Osteocyte (in vitro differentiated cells): Measurements from ENCODE around the gene REEP3. TPM values are rescaled to one million over a fixed set of nuclear protein-coding genes. Genes with fewer than 3 reads are reported as not detected.
"Not testable (repeated sequence)": the region's sequence is repeated elsewhere in the genome, so short reads cannot be mapped to it uniquely, and the experiment has no call there.

ENCODE experiments used
- DNase-seq: peaks from one replicate; pipeline ENCODE4 v3.0.0; 2021; ENCODE audit warnings: mixed read lengths; ENCODE audit not compliant: unreplicated experiment; ENCODE audit errors: extremely low spot score
- H3K27ac Mint-ChIP-seq: one replicate; pipeline ENCODE4 v1.8.0; 2021; ENCODE audit warnings: mild to moderate bottlenecking, mixed read lengths; ENCODE audit not compliant: unreplicated experiment
- H3K27me3 Mint-ChIP-seq: one replicate; pipeline ENCODE4 v1.8.0; 2021; ENCODE audit warnings: mixed read lengths; ENCODE audit not compliant: unreplicated experiment
- H3K36me3 Mint-ChIP-seq: one replicate; pipeline ENCODE4 v1.8.0; 2021; ENCODE audit warnings: mixed read lengths; ENCODE audit not compliant: unreplicated experiment
- H3K4me1 Mint-ChIP-seq: one replicate; pipeline ENCODE4 v1.8.0; 2021; ENCODE audit warnings: mixed read lengths; ENCODE audit not compliant: unreplicated experiment
- H3K4me3 Mint-ChIP-seq: one replicate; pipeline ENCODE4 v1.8.0; 2021; ENCODE audit warnings: mild to moderate bottlenecking, moderate library complexity, mixed read lengths; ENCODE audit not compliant: unreplicated experiment
- H3K9me3 Mint-ChIP-seq: one replicate; pipeline ENCODE4 v1.8.0; 2021; ENCODE audit warnings: mixed read lengths; ENCODE audit not compliant: unreplicated experiment
- total RNA-seq: library from RNA; stranded (reverse); gene quantifications from 2 replicates; pipeline ENCODE4 v1.2.1, GENCODE V29; 2021
- TF ChIP-seq, protein P1 (sequence below): fragments of 200-600 bp; sonication (generic); IDR thresholded peaks from 2 replicates; pipeline ENCODE4 v1.5.0; 2021; ENCODE audit warnings: antibody characterized with exemption, mild to moderate bottlenecking, moderate library complexity

REEP3 gene
- total RNA-seq, 1 donor from 2014 or later = 85.7 TPM

DNA sequence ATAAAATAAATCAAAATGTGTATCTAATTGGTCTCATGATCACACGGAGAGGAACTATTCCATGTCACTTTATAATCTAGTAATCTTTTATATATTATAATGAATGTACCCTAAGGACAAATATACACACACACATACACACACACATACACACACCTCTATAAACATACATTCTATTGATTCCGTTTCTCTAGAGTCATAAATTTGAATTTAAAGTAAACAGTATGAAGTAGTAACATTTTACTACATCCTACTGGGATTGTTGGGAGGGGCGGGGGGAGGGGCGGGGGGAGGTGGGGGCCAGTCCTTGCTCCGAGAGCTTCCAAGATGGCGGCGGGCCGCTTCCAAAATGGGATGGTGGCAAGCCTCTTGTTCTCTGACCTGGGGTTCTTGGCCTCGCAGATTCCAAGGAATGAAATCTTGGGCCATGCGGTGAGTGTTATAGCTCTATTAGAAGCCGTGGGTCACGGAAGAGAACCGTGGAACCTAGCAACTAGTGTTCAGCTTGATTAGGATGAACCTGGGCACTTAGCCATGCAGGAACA, 143.2 kb downstream of the REEP3 start:
- Mint-ChIP-seq H3K27me3 (no peaks in the 10 kb centered on the region), H3K4me3 (no peak overlapping the region), H3K4me1 (peaks cover 27% of the 10 kb centered on the region), H3K27ac (no peak overlapping the region), H3K9me3 (no peaks in the 10 kb centered on the region), H3K36me3 (no peaks in the 10 kb centered on the region)
- TF ChIP-seq, protein P1, sequence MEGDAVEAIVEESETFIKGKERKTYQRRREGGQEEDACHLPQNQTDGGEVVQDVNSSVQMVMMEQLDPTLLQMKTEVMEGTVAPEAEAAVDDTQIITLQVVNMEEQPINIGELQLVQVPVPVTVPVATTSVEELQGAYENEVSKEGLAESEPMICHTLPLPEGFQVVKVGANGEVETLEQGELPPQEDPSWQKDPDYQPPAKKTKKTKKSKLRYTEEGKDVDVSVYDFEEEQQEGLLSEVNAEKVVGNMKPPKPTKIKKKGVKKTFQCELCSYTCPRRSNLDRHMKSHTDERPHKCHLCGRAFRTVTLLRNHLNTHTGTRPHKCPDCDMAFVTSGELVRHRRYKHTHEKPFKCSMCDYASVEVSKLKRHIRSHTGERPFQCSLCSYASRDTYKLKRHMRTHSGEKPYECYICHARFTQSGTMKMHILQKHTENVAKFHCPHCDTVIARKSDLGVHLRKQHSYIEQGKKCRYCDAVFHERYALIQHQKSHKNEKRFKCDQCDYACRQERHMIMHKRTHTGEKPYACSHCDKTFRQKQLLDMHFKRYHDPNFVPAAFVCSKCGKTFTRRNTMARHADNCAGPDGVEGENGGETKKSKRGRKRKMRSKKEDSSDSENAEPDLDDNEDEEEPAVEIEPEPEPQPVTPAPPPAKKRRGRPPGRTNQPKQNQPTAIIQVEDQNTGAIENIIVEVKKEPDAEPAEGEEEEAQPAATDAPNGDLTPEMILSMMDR = no peak
- no peak for DNase-seq

DNA sequence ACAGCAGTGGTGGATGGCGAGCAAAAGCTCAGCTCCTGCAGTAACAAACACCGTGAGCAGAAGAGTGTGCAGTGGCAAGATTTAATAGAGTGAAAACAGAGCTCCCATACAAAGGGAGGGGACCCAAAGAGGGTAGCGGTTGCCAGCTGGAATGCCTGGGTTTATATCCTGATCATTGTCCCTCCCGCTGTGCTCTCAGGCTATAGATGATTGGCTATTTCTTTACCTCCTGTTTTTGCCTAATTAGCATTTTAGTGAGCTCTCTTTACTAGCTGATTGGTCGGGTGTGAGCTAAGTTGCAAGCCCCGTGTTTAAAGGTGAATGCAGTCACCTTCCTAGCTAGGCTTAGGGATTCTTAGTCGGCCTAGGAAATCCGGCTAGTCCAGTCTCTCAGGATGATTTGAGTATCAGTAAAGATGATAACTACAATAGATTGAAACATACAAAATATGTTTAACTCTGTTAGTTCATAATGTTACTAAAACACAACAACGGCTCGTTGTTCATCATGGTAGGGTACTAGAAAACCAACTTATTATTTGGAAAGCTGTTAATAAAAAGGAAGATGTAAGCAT, 143.9 kb downstream of the REEP3 start:
- H3K27me3 Mint-ChIP-seq, H3K27ac Mint-ChIP-seq, H3K36me3 Mint-ChIP-seq, H3K4me3 Mint-ChIP-seq, DNase-seq, H3K9me3 Mint-ChIP-seq: not testable (repeated sequence)
- peaks cover 27% of the 10 kb centered on the region for H3K4me1 Mint-ChIP-seq

DNA sequence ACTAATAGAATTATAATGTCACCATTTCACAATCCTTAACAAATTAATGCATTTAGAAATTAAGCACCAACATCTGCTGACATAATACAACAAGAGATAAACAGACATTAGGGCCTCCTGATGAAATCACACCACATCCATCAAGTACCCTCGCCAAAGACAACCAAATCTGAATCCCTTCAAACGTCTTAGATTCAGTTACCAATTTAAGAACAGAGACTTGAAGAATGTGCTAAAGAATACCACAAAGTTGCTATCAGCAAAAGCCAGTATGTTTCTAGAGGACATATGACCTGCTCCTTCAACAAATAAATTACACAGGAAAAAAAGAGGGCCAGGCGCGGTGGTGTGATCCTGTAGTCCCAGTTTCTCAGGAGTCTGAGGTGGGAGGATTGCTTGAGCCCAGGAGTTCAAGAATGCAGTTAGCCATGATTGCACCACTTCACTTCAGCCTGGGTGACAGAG, 144.5 kb downstream of the REEP3 start:
- no peak for DNase-seq
- H3K27ac Mint-ChIP-seq = no peak overlapping the region
- H3K27me3 Mint-ChIP-seq = no peaks in the 10 kb centered on the region
- no peaks in the 10 kb centered on the region for H3K36me3 Mint-ChIP-seq
- TF ChIP-seq, protein P1 = no peak
- no peak overlapping the region for H3K4me3 Mint-ChIP-seq
- H3K4me1 Mint-ChIP-seq = peaks cover 32% of the 10 kb centered on the region
- H3K9me3 Mint-ChIP-seq = no peaks in the 10 kb centered on the region

DNA sequence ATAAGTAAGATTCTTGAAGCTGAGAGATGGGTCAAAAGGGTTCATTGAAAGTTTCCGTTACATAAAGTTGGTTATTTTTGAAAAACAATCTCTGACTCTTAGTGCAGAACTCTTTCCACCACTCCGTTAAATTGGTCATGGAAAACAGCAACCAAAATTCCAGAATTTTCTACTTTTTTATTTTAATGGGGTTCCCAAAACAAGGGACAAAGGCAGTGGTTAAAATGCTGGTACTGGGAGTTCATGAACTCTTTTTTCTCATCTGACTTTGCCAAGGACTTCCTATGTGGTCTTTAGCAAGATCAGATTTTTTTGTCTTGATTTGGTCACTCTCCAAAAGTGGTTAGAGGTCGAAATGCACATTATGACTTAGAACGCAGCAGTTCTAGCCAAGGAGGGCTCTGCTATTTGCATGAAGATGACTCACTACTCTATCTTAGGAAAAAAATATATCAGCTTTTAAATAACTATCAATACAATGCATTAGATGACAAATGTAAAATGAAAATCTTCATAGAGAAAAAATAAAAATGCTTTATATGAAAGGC, 145.7 kb downstream of the REEP3 start:
- TF ChIP-seq, protein P1 = no peak
- H3K4me3 Mint-ChIP-seq = no peak overlapping the region
- no peaks in the 10 kb centered on the region for H3K27me3 Mint-ChIP-seq
- no peaks in the 10 kb centered on the region for H3K9me3 Mint-ChIP-seq
- H3K27ac Mint-ChIP-seq = peak overlapping the region; percentile 34
- no peaks in the 10 kb centered on the region for H3K36me3 Mint-ChIP-seq
- H3K4me1 Mint-ChIP-seq = peaks cover 44% of the 10 kb centered on the region
- no peak for DNase-seq

DNA sequence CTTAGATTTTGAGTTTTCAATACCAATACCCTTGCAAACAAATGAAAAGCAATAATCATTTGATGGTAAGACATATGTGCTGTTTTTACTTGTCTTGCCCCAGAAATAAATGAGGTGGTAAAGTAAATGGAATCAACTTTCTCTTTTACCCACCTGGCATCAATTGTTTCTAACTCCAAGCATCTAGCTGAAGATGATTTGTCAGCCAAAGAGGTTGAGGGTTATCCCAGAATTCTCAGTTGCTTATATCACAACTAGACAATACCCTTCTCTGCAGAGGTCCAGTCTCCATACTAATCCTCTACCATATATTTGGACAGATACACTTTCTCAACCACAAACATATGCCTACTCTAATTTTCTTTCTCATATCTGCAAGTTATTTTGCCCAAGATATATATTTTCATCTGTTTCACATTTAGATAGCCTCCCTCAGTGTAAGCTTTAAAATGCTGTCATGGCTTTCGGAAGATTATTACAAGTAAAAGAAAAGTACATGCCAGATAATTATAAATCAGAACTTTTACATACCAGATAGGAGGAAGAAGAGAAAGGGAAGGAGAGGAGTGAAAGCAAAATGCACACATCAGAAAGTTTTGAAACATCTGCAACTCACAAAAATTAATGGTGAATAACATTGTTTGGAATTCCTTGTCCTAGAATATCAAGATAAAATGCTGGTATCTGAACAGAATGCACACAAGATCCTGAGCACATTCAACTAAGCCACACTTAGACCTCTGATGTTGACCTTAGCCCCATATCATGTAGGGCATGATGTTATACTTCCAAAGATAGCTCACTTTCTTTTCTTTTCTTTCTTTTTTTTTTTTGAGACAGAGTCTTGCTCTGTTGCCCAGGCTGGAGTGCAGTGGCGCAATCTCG, 146.6 kb downstream of the REEP3 start:
- Mint-ChIP-seq H3K36me3 (no peaks in the 10 kb centered on the region), H3K27ac (no peak overlapping the region), H3K9me3 (no peaks in the 10 kb centered on the region), H3K27me3 (no peaks in the 10 kb centered on the region), H3K4me1 (peaks cover 53% of the 10 kb centered on the region), H3K4me3 (no peak overlapping the region)
- TF ChIP-seq, protein P1 = no peak
- no peak for DNase-seq
